ENCODE data around the gene TMEM245.
A peak's percentile ranks its signal among the peaks of the same experiment; 100 is the strongest.

Gene TMEM245

DNA sequence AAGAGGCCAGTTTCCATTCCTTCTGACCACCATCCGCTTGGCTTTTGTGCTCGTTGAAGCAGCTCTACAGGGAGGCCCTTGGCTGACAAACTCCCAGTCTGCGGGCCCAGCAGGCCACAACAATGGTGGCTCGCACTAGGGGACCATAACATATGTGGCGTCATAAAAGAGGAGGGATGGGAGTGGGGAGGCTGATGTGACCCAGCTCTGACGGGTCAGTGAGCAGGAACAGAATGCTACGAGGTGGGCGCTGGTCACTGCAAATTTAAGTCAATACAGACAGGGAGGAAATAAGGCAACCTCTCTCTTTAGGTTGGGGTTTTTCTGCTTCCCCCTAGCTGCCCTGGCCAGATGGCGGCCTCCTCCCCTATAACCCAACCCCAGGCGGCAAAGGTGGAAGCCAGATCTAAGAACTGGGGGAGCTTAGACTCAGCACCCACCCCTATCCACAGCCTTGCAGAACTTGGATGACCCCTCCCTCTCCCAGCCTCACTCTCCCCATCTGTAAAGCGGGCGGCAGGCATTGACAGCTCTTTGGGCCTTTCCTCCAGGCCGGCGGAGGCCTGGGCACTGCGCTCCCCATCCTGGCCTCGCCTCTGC is 46.5 kb upstream of the TMEM245 start:
- Histone ChIP-seq H3K9me3 (replicated peaks in 1 of 2; ENCODE audit: control insufficient read depth in 2 of 2, insufficient read depth in 1 of 2, low read depth in 1 of 2, low read length in 2 of 2) (peaks cover 5 to 20% of the 10 kb centered on the region in 2 donors), H2BK5ac (ENCODE audit: low read length) (no peak overlapping the region), H3K18ac (ENCODE audit: low read length) (peak overlapping the region; percentile 79), H2BK15ac (ENCODE audit: low read length) (peak overlapping the region; percentile 64), H2BK12ac (ENCODE audit: low read length) (no peak overlapping the region), H3K27me3 (ENCODE audit: control insufficient read depth in 3 of 3, insufficient read depth in 3 of 3, low read depth in 1 of 3, low read length in 3 of 3) (peaks cover 0 to 82% (median 12%) of the 10 kb centered on the region in 3 experiments), H3K79me1 (ENCODE audit: low read depth, low read length) (no peaks in the 10 kb centered on the region), H3K36me3 (replicated peaks in 1 of 2; ENCODE audit: control insufficient read depth in 2 of 2, insufficient read depth in 2 of 2, low read length in 2 of 2) (no peaks in the 10 kb centered on the region), H3K27ac (replicated peaks; ENCODE audit: low read length) (no peak overlapping the region), H4K91ac (ENCODE audit: low read depth, low read length, poor library complexity) (no peak overlapping the region), H2AFZ (ENCODE audit: low read length) (no peak overlapping the region), H2BK120ac (ENCODE audit: low read depth, low read length) (no peak overlapping the region), H3K14ac (ENCODE audit: low read length) (no peak overlapping the region), H3K4me2 (ENCODE audit: insufficient read depth, low read length, poor library complexity, severe bottlenecking) (peak overlapping the region; percentile 89), H3K4me3 (ENCODE audit: low read length in 2 of 2) (peak overlapping the region; percentile 34 to 80), H4K8ac (ENCODE audit: low read depth, low read length) (no peak overlapping the region), H3K9ac (ENCODE audit: low read depth, low read length, poor library complexity) (no peak overlapping the region), H3K4me1 (ENCODE audit: control insufficient read depth in 2 of 2, insufficient read depth in 1 of 2, low read depth in 1 of 2, low read length in 2 of 2) (peaks cover 6 to 13% of the 10 kb centered on the region in 2 donors), H3K4ac (ENCODE audit: low read length) (no peak overlapping the region), H2AK5ac (ENCODE audit: low read depth, low read length) (peak overlapping the region; percentile 27), H3K23ac (ENCODE audit: low read depth, low read length, poor library complexity) (no peak overlapping the region)
- no CpG with 5 or more reads among the region's 16 CpGs for WGBS, 2 donors (ENCODE audit: extremely low coverage in 2 of 2, insufficient read length in 2 of 2, insufficient replicate concordance in 1 of 2)
- DNase-seq (ENCODE audit: low spot score) = peak; percentile 74

DNA sequence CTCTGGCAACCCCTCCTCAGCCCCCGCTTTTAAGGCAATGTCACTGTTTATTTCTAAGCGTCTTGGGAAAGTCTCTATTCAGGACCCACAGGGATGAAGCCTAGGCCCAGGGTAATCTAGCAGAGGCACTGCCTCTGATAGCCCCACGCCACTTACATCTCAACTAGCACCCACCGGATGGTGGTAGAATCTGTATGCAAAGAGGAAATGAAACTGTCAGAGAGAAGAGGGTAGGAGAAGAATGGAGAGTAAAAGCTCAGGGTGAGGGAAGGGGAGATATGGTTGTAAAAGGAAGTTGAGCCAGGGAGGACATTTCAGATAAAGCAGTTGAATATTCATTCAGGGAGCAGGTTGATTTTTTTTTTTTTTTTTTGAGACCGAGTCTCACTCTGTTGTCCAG is 44.3 kb upstream of the TMEM245 start:
- H2BK120ac ChIP-seq (ENCODE audit: low read depth, low read length) = no peak overlapping the region
- peaks cover 0 to 79% (median 14%) of the 10 kb centered on the region in 3 experiments for H3K27me3 ChIP-seq (ENCODE audit: control insufficient read depth in 3 of 3, insufficient read depth in 3 of 3, low read depth in 1 of 3, low read length in 3 of 3)
- H2BK15ac ChIP-seq (ENCODE audit: low read length) = no peak overlapping the region
- H3K9ac ChIP-seq (ENCODE audit: low read depth, low read length, poor library complexity) = no peak overlapping the region
- no peak overlapping the region for H3K4me3 ChIP-seq (ENCODE audit: low read length in 2 of 2)
- H2AFZ ChIP-seq (ENCODE audit: low read length) = no peak overlapping the region
- H3K9me3 ChIP-seq (replicated peaks in 1 of 2; ENCODE audit: control insufficient read depth in 2 of 2, insufficient read depth in 1 of 2, low read depth in 1 of 2, low read length in 2 of 2) = peaks cover 5 to 20% of the 10 kb centered on the region in 2 donors
- no peak overlapping the region for H3K23ac ChIP-seq (ENCODE audit: low read depth, low read length, poor library complexity)
- no peak overlapping the region for H3K27ac ChIP-seq (replicated peaks; ENCODE audit: low read length)
- no peaks in the 10 kb centered on the region for H3K79me1 ChIP-seq (ENCODE audit: low read depth, low read length)
- no peaks in the 10 kb centered on the region for H3K36me3 ChIP-seq (replicated peaks in 1 of 2; ENCODE audit: control insufficient read depth in 2 of 2, insufficient read depth in 2 of 2, low read length in 2 of 2)
- H2BK12ac ChIP-seq (ENCODE audit: low read length) = peak overlapping the region; percentile 25
- H3K4me1 ChIP-seq (ENCODE audit: control insufficient read depth in 2 of 2, insufficient read depth in 1 of 2, low read depth in 1 of 2, low read length in 2 of 2) = peaks cover 6 to 13% of the 10 kb centered on the region in 2 donors
- no peak overlapping the region for H3K4ac ChIP-seq (ENCODE audit: low read length)
- no peak overlapping the region for H3K4me2 ChIP-seq (ENCODE audit: insufficient read depth, low read length, poor library complexity, severe bottlenecking)
- no peak overlapping the region for H3K14ac ChIP-seq (ENCODE audit: low read length)
- no peak overlapping the region for H4K91ac ChIP-seq (ENCODE audit: low read depth, low read length, poor library complexity)
- H3K18ac ChIP-seq (ENCODE audit: low read length) = no peak overlapping the region
- no peak for DNase-seq (ENCODE audit: low spot score)
- no peak overlapping the region for H4K8ac ChIP-seq (ENCODE audit: low read depth, low read length)
- no peak overlapping the region for H2BK5ac ChIP-seq (ENCODE audit: low read length)
- WGBS, 2 donors (ENCODE audit: extremely low coverage in 2 of 2, insufficient read length in 2 of 2, insufficient replicate concordance in 1 of 2) = no CpG with 5 or more reads among the region's 5 CpGs
- no peak overlapping the region for H2AK5ac ChIP-seq (ENCODE audit: low read depth, low read length)

DNA sequence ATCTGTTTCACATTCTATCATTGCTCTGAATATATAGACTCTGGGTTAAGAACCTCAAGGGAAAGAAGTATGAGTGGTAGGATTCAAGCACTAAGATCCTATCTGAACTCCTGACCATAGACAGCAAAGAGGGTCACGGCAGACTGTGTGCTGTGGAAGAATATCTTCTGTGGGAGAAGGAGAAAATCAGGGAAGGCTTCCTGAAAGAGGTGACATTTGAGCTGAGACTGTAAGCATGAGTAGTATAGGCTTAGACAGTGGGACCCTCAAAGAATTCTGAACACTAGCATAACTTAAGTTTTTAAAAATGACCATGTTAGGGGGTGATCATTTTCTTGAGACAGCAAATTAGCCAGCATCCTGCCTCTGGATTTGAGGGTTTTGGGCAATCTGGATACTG is 43.4 kb upstream of the TMEM245 start:
- Histone ChIP-seq H2AFZ (ENCODE audit: low read length) (no peak overlapping the region), H3K36me3 (replicated peaks in 1 of 2; ENCODE audit: control insufficient read depth in 2 of 2, insufficient read depth in 2 of 2, low read length in 2 of 2) (no peaks in the 10 kb centered on the region), H2BK15ac (ENCODE audit: low read length) (no peak overlapping the region), H3K9me3 (replicated peaks in 1 of 2; ENCODE audit: control insufficient read depth in 2 of 2, insufficient read depth in 1 of 2, low read depth in 1 of 2, low read length in 2 of 2) (peaks cover 5 to 17% of the 10 kb centered on the region in 2 donors), H3K27me3 (ENCODE audit: control insufficient read depth in 3 of 3, insufficient read depth in 3 of 3, low read depth in 1 of 3, low read length in 3 of 3) (peaks cover 0 to 77% (median 14%) of the 10 kb centered on the region in 3 experiments), H3K4me3 (ENCODE audit: low read length in 2 of 2) (no peak overlapping the region), H2BK12ac (ENCODE audit: low read length) (no peak overlapping the region), H4K8ac (ENCODE audit: low read depth, low read length) (no peak overlapping the region), H3K23ac (ENCODE audit: low read depth, low read length, poor library complexity) (no peak overlapping the region), H3K27ac (replicated peaks; ENCODE audit: low read length) (no peak overlapping the region), H3K79me1 (ENCODE audit: low read depth, low read length) (no peaks in the 10 kb centered on the region), H3K4me1 (ENCODE audit: control insufficient read depth in 2 of 2, insufficient read depth in 1 of 2, low read depth in 1 of 2, low read length in 2 of 2) (peaks cover 6 to 13% of the 10 kb centered on the region in 2 donors), H3K4ac (ENCODE audit: low read length) (no peak overlapping the region), H2AK5ac (ENCODE audit: low read depth, low read length) (no peak overlapping the region), H3K9ac (ENCODE audit: low read depth, low read length, poor library complexity) (no peak overlapping the region), H4K91ac (ENCODE audit: low read depth, low read length, poor library complexity) (no peak overlapping the region), H3K18ac (ENCODE audit: low read length) (no peak overlapping the region), H2BK5ac (ENCODE audit: low read length) (no peak overlapping the region), H3K4me2 (ENCODE audit: insufficient read depth, low read length, poor library complexity, severe bottlenecking) (no peak overlapping the region), H2BK120ac (ENCODE audit: low read depth, low read length) (no peak overlapping the region), H3K14ac (ENCODE audit: low read length) (no peak overlapping the region)
- WGBS, 2 donors (ENCODE audit: extremely low coverage in 2 of 2, insufficient read length in 2 of 2, insufficient replicate concordance in 1 of 2) = no CpG with 5 or more reads among the region's 1 CpG
- DNase-seq (ENCODE audit: low spot score) = no peak

GRCh38 chr9:109162677-109163076 is 42.9 kb upstream of the TMEM245 start:
- Histone ChIP-seq H3K9ac (ENCODE audit: low read depth, low read length, poor library complexity) (no peak overlapping the region), H3K27me3 (ENCODE audit: control insufficient read depth in 3 of 3, insufficient read depth in 3 of 3, low read depth in 1 of 3, low read length in 3 of 3) (peaks cover 0 to 75% (median 11%) of the 10 kb centered on the region in 3 experiments)
- no CpG with 5 or more reads among the region's 3 CpGs for WGBS, 2 donors (ENCODE audit: extremely low coverage in 2 of 2, insufficient read length in 2 of 2, insufficient replicate concordance in 1 of 2)

More at GRCh38 chr9:109162677-109163076, 42.9 kb upstream of the TMEM245 start:
- H3K4me1 ChIP-seq (ENCODE audit: control insufficient read depth in 2 of 2, insufficient read depth in 1 of 2, low read depth in 1 of 2, low read length in 2 of 2) = peaks cover 6 to 13% of the 10 kb centered on the region in 2 donors
- H4K8ac ChIP-seq (ENCODE audit: low read depth, low read length) = no peak overlapping the region
- H3K4me2 ChIP-seq (ENCODE audit: insufficient read depth, low read length, poor library complexity, severe bottlenecking) = no peak overlapping the region
- DNase-seq (ENCODE audit: low spot score) = no peak
- no peak overlapping the region for H2AFZ ChIP-seq (ENCODE audit: low read length)
- no peak overlapping the region for H2BK12ac ChIP-seq (ENCODE audit: low read length)
- H3K36me3 ChIP-seq (replicated peaks in 1 of 2; ENCODE audit: control insufficient read depth in 2 of 2, insufficient read depth in 2 of 2, low read length in 2 of 2) = no peaks in the 10 kb centered on the region
- no peak overlapping the region for H3K18ac ChIP-seq (ENCODE audit: low read length)
- no peak overlapping the region for H3K27ac ChIP-seq (replicated peaks; ENCODE audit: low read length)
- no peak overlapping the region for H2BK120ac ChIP-seq (ENCODE audit: low read depth, low read length)
- H2AK5ac ChIP-seq (ENCODE audit: low read depth, low read length) = no peak overlapping the region
- no peak overlapping the region for H3K4ac ChIP-seq (ENCODE audit: low read length)
- H2BK5ac ChIP-seq (ENCODE audit: low read length) = no peak overlapping the region
- no peak overlapping the region for H3K14ac ChIP-seq (ENCODE audit: low read length)
- peaks cover 5 to 17% of the 10 kb centered on the region in 2 donors for H3K9me3 ChIP-seq (replicated peaks in 1 of 2; ENCODE audit: control insufficient read depth in 2 of 2, insufficient read depth in 1 of 2, low read depth in 1 of 2, low read length in 2 of 2)
- no peak overlapping the region for H3K23ac ChIP-seq (ENCODE audit: low read depth, low read length, poor library complexity)
- H3K79me1 ChIP-seq (ENCODE audit: low read depth, low read length) = no peaks in the 10 kb centered on the region
- no peak overlapping the region for H3K4me3 ChIP-seq (ENCODE audit: low read length in 2 of 2)
- no peak overlapping the region for H2BK15ac ChIP-seq (ENCODE audit: low read length)
- no peak overlapping the region for H4K91ac ChIP-seq (ENCODE audit: low read depth, low read length, poor library complexity)

Measured in neuronal stem cell (in vitro differentiated cells).